Measurements from ENCODE around the gene ICAM3. TPM values are rescaled to one million over a fixed set of nuclear protein-coding genes. Genes with fewer than 3 reads are reported as not detected.

Gene ICAM3, protein sequence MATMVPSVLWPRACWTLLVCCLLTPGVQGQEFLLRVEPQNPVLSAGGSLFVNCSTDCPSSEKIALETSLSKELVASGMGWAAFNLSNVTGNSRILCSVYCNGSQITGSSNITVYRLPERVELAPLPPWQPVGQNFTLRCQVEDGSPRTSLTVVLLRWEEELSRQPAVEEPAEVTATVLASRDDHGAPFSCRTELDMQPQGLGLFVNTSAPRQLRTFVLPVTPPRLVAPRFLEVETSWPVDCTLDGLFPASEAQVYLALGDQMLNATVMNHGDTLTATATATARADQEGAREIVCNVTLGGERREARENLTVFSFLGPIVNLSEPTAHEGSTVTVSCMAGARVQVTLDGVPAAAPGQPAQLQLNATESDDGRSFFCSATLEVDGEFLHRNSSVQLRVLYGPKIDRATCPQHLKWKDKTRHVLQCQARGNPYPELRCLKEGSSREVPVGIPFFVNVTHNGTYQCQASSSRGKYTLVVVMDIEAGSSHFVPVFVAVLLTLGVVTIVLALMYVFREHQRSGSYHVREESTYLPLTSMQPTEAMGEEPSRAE
- total RNA-seq, result 0.63 TPM

DNA sequence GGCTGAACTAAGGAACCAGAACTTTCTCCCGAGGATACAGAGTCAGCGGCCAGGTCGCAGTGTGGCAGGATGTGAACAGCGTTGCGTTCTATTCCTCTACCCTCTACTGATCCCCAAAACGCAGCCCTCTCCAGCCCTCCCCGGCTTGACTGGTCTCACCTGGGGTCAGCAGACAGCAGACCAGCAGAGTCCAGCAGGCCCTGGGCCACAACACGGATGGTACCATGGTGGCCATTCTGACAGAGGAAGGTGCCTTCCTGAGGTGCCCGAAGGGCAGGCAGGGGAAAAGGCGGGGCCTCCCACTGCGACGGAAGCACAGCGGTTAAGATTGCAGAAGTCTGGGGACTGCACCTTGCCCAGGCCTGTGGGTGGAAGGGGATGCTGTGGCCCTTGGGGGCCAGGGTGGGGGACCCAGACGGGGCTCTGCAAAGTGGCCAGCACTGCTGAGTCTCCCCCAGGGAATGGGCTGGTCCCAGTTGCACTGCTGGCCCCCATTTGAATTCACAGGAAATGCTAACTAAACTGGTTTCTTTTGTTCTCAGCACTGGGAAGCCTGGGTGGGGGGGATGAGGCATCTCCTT is at the start of gene ICAM3:
ICAM3 (minus strand) TSS at position 245 of the 581 bp plus-strand sequence; CDS start at position 235, 10 bp downstream.

DNA sequence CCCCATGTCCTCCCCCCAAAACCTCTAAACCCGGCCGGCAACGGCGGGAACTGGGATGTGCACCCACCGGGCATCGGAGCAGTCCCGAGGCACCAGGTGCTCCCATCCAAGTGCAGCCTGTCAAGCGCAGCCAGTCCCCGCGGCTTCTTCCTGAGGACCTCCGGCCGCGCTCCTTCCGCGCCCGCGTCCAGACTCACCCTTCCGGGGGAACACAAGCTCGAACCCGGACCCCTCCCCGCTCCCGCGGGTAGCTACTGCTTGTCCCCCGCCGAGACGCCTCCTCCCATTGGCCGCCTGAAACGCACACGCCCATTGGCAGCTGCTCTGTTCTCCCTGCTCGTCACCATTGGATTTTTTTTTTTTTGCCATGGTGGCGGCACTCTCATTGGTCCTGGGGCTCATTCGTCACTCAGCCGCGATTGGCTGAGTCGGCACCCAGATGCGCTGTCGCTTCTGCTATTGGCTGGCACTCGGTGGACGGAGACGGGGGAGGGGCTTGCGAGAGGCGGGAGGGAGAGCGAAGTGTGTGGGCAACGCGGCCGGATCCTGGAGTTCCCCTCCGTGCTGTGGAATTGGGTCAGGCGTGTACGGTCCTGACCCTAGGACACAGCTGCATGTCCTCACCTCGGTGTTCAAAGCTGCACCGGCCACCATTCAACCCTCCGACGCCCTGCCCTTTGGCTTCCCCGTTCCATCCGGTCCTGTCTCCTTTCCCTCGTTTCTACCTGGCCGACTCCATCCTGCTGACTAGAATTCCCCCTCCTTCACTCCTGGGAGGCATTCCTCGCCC is 41.1 kb upstream of the ICAM3 start, which contains the start of gene TYK2:
TYK2 (minus strand) TSS at position 260 of the 790 bp plus-strand sequence. CDS start 2,166 bp downstream, outside the sequence.

DNA sequence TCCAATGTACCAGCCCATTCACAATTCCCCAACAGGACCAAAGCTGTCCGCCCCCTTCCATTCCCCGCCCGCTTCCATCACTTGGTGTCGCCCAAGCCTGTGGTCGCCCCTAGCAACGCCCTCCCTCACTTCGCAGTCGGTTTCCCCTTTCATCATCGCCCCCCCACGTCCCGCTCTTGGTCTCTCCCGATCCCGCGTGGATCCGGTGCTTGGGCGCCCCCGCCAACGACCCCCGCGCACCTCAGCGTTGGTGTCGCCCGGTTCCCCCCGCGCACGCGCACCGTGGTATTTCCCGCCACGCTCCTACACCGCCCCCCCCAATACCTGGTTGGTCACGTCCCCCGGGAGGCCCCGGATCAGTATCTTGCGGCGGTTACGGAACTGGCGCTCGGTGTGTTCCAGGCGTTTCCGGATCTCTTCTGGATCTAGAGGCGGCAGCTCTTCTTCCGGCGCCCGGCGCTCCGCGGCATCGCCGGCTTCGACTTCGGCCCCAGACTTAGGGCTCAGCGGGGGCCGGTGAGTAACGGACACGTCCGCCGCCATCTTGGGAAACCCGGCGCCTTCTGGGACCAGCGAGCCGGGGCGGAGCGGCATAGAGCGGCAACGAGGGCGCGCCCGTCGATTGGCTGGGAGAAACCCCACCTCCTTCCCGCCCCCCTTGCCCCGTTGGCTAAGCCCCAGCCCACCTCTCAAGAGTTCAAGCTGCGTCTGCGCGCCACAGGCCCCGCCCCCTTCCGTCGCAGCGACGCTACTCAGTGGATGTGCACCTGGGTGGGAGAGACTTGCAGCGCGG is 6.3 kb downstream of the ICAM3 start, which contains the start of gene RAVER1:
RAVER1 (minus strand) TSS at position 565 of the 793 bp plus-strand sequence; CDS start at position 543, 22 bp downstream.

DNA sequence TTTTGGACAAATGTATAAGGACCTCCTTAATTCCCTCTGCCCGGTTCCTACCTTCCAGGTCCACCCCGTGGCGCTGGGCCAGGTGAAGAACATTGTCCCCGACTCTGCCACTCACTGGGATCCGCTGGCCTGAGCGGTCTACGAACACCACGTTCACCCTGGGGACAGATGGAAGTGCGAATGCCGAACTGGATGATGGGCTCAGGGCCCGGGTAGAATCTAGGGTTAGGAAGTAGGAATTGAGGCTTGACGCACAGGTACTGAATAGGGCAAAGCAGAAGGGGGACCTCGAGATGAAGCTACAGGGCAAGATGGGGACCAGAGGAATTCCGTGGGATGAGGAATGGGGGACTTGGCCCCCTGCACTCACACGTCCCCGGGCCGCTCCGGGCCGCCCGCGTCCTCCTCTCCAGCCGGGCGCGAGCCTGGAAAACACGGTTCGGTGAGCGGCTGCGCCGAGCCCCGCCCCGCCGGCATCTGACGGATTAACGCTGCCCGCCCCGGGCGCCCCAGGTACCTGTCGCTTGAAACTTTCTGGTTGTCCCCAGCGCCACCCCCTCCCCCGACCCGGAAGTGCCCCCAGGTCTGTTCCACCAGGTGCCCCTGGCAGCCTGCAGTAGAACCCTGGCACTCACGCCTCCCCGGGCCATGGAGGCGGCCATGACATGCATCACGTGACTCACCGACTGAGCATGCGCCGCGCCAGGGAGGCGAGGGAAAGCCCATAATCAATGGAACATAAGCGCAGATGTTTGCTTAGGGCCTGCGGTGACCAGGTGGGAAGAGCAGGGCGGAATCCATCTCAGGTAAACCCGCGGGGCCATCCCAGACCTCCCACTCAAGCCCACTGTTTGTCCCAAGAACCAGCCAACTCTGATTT is 23.8 kb downstream of the ICAM3 start, which contains the start of gene FDX2:
FDX2 (minus strand) TSS at position 681 of the 880 bp plus-strand sequence; CDS start at position 662, 19 bp downstream.

DNA sequence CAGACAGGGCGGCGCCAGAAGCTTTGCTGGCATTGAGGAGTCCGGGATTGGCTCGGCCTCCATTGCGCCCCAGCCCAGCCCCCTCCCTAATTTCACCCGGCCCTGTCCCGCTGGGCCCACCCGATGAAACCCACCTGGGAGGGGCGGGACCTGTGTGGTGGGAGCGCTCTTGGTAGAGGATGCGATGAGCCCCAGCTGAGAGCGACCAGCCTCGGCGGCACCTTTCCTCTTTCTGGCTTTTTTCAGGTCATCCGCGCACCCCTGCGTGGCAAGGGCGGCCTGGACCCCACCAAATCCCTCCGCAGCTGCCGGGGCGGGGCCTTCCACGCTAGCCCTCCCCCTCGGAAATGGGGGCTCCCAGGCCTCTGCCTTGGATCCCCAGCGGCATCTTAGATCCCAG is 30.0 kb downstream of the ICAM3 start, which contains the start of gene ZGLP1:
ZGLP1 (minus strand) TSS at position 393 of the 400 bp plus-strand sequence.

GRCh38 chr19:10289836-10290356 is 49.5 kb downstream of the ICAM3 start, which contains the start of gene ICAM5:
Gene ICAM5, plus strand, starts transcription at chr19:10289952. Its CDS starts 92 bp downstream, at chr19:10290044.

GRCh38 chr19:10286803-10287737 is 52.4 kb downstream of the ICAM3 start, which contains the start of gene ICAM4:
Gene ICAM4, plus strand, starts transcription at chr19:10286955. Its CDS starts 58 bp downstream, at chr19:10287013.

Small RNA genes lying within 50 kb of the gene (small RNA-seq; reads per million reads assigned to genes)
- gene AC011511.1 (ENCODE audit: low replicate concordance), result not detected
- gene AC011511.4 (ENCODE audit: low replicate concordance), result not detected

Other genes with a start within 250 kb of the ICAM3 start
- not detected for gene ANGPTL6, start 236.9 kb downstream of the ICAM3 start, total RNA-seq
- gene PPAN, start 233.3 kb downstream of the ICAM3 start, total RNA-seq, result 25.7 TPM
- gene P2RY11, start 227.9 kb downstream of the ICAM3 start, total RNA-seq, result 6.3 TPM
- gene EIF3G, start 219.7 kb downstream of the ICAM3 start, total RNA-seq, result 87.3 TPM
- gene DNMT1, start 144.7 kb downstream of the ICAM3 start, total RNA-seq, result 71.1 TPM
- gene S1PR2, start 108.3 kb downstream of the ICAM3 start, total RNA-seq, result 3.1 TPM
- gene MRPL4, start 87.4 kb downstream of the ICAM3 start, total RNA-seq, result 15.0 TPM
- 1.3 TPM for gene ICAM1, start 68.5 kb downstream of the ICAM3 start, total RNA-seq
- gene ICAM4, start 52.7 kb downstream of the ICAM3 start, total RNA-seq, result not detected
- gene ICAM5, start 49.7 kb downstream of the ICAM3 start, total RNA-seq, result 4.1 TPM
- 5.9 TPM for gene ZGLP1, start 29.8 kb downstream of the ICAM3 start, total RNA-seq
- 18.2 TPM for gene FDX2, start 23.6 kb downstream of the ICAM3 start, total RNA-seq
- 5.9 TPM for gene RAVER1, start 6.1 kb downstream of the ICAM3 start, total RNA-seq
- 67.6 TPM for gene TYK2, start 40.9 kb upstream of the ICAM3 start, total RNA-seq
- gene CDC37, start 63.9 kb upstream of the ICAM3 start, total RNA-seq, result 52.6 TPM
- 7.8 TPM for gene PDE4A, start 80.9 kb upstream of the ICAM3 start, total RNA-seq
- gene KEAP1, start 163.7 kb upstream of the ICAM3 start, total RNA-seq, result 38.5 TPM
- not detected for gene S1PR5, start 177.8 kb upstream of the ICAM3 start, total RNA-seq
- 14.7 TPM for gene ATG4D, start 204.3 kb upstream of the ICAM3 start, total RNA-seq
- 4.7 TPM for gene KRI1, start 226.4 kb upstream of the ICAM3 start, total RNA-seq
- 72.6 TPM for gene CDKN2D, start 229.4 kb upstream of the ICAM3 start, total RNA-seq
- not detected for gene AP1M2, start 247.7 kb upstream of the ICAM3 start, total RNA-seq

Data from parietal lobe (tissue), 2 donors.